Measurements from ENCODE around the gene KIF1A.

The KIF1A gene

GRCh38 chr2:240795916-240796510 lies 24.0 kb downstream of the KIF1A start:
- no peak overlapping the region for H3K4me3 ChIP-seq (ENCODE audit: low read length)
- no peak for DNase-seq (ENCODE audit: low read depth)
- TF ChIP-seq CTCF (conservative IDR thresholded peaks at IDR 0.05; ENCODE audit: low read depth, low read length) = no peak

- no peak for TF ChIP-seq CTCF (conservative IDR thresholded peaks at IDR 0.05; ENCODE audit: low read depth, low read length)
- DNase-seq (ENCODE audit: low read depth) = no peak
- no peak overlapping the region for H3K4me3 ChIP-seq (ENCODE audit: low read length)
These were observed 24.6 kb downstream of the KIF1A start for GRCh38 chr2:240795454-240795853.

- H3K4me3 ChIP-seq (ENCODE audit: low read length) = no peak overlapping the region
- DNase-seq (ENCODE audit: low read depth) = no peak
- TF ChIP-seq CTCF (conservative IDR thresholded peaks at IDR 0.05; ENCODE audit: low read depth, low read length) = no peak
These were observed 25.8 kb downstream of the KIF1A start for GRCh38 chr2:240794178-240794721.

GRCh38 chr2:240793313-240794177 lies 26.5 kb downstream of the KIF1A start:
- TF ChIP-seq CTCF (conservative IDR thresholded peaks at IDR 0.05; ENCODE audit: low read depth, low read length) = no peak
- DNase-seq (ENCODE audit: low read depth) = no peak
- no peak overlapping the region for H3K4me3 ChIP-seq (ENCODE audit: low read length)

GRCh38 chr2:240792629-240793312 lies 27.2 kb downstream of the KIF1A start:
- no peak overlapping the region for H3K4me3 ChIP-seq (ENCODE audit: low read length)
- no peak for TF ChIP-seq CTCF (conservative IDR thresholded peaks at IDR 0.05; ENCODE audit: low read depth, low read length)
- DNase-seq (ENCODE audit: low read depth) = no peak

- DNase-seq (ENCODE audit: low read depth) = no peak
- no peak overlapping the region for H3K4me3 ChIP-seq (ENCODE audit: low read length)
- TF ChIP-seq CTCF (conservative IDR thresholded peaks at IDR 0.05; ENCODE audit: low read depth, low read length) = no peak
These were observed 28.0 kb downstream of the KIF1A start for GRCh38 chr2:240791821-240792628.
